K562 (cell line): ENCODE results near the gene RNF224. TPM values are rescaled to one million over a fixed set of nuclear protein-coding genes. Genes with fewer than 3 reads are reported as not detected.

Experiments used
- ATF1 ChIP-seq, 2 experiments: fragments of 450-650 bp in 1 of 2; IDR thresholded peaks; 2 replicates each; pipeline ENCODE4 v1.6.1; 2016; ENCODE audit warnings: missing compliant biosample characterization in 1 of 2, missing genetic modification characterization in 1 of 2
- ETV5 ChIP-seq: sonication (generic); formaldehyde crosslinking; IDR thresholded peaks from 2 replicates; pipeline ENCODE4 v1.4.0; 2020; ENCODE audit warnings: low read depth, mild to moderate bottlenecking, missing genetic modification reagents
- GABPA ChIP-seq: fragments of 200-800 bp; sonication (Bioruptor generic); conservative IDR thresholded peaks from 2 replicates; pipeline ENCODE4 v1.6.1; 2016; ENCODE audit warnings: low read depth, missing genetic modification characterization, missing compliant biosample characterization
- GABPB1 ChIP-seq: sonication (generic); formaldehyde crosslinking; IDR thresholded peaks from 2 replicates; pipeline ENCODE4 v1.8.0; 2022; ENCODE audit warnings: mild to moderate bottlenecking, missing genetic modification reagents
- KDM2B ChIP-seq: fragments of 250-450 bp; sonication (Bioruptor Pico); IDR thresholded peaks from 2 replicates; pipeline ENCODE4 v1.8.0; 2021; ENCODE audit warnings: mild to moderate bottlenecking, moderate library complexity
- KLF13 ChIP-seq: fragments of 450-650 bp; IDR thresholded peaks from 2 replicates; pipeline ENCODE4 v1.6.1; 2016; ENCODE audit warnings: missing genetic modification characterization, low read depth, mild to moderate bottlenecking, missing compliant biosample characterization, moderate library complexity, borderline replicate concordance
- NEUROD1 ChIP-seq: fragments of 150-350 bp; IDR thresholded peaks from 2 replicates; pipeline ENCODE4 v1.6.1; 2014; ENCODE audit warnings: borderline replicate concordance, low read length, low read depth; ENCODE audit not compliant: partially characterized antibody
- NFIC ChIP-seq: fragments of 450-650 bp; IDR thresholded peaks from 2 replicates; pipeline ENCODE4 v1.6.1; 2017; ENCODE audit warnings: mild to moderate bottlenecking, inconsistent platforms
- PHF8 ChIP-seq: fragments of 200-600 bp; sonication (generic); IDR thresholded peaks from 2 replicates; pipeline ENCODE4 v1.6.1; 2012; ENCODE audit warnings: mixed run types, mild to moderate bottlenecking, inconsistent platforms, low read length, moderate library complexity, borderline replicate concordance
- PKNOX1 ChIP-seq: fragments of 450-650 bp; IDR thresholded peaks from 2 replicates; pipeline ENCODE4 v1.6.1; 2016
- PML ChIP-seq: IDR thresholded peaks from 2 replicates; pipeline ENCODE4 v1.6.1; 2012; ENCODE audit warnings: low read length, inconsistent platforms
- POLR2A ChIP-seq: fragments of 450-650 bp; conservative IDR thresholded peaks from 2 replicates; pipeline ENCODE4 v1.6.1; 2016
- RAD51 ChIP-seq: fragments of 450-650 bp; IDR thresholded peaks from 2 replicates; pipeline ENCODE4 v1.7.1; 2016; ENCODE audit warnings: low read depth, mild to moderate bottlenecking, borderline replicate concordance
- SMARCA4 ChIP-seq: fragments of 450-650 bp; IDR thresholded peaks from 2 replicates; pipeline ENCODE4 v1.6.1; 2016
- SOX6 ChIP-seq: fragments of 450-650 bp; IDR thresholded peaks from 2 replicates; pipeline ENCODE4 v1.6.1; 2014; ENCODE audit warnings: mild to moderate bottlenecking
- SP1 ChIP-seq: sonication (generic); formaldehyde crosslinking; IDR thresholded peaks from 2 replicates; pipeline ENCODE4 v1.8.1; 2022; ENCODE audit warnings: mild to moderate bottlenecking, missing genetic modification reagents
- SP2 ChIP-seq: IDR thresholded peaks from 2 replicates; pipeline ENCODE4 v1.6.1; 2011; ENCODE audit warnings: mild to moderate bottlenecking, low read depth, low read length, moderate library complexity; ENCODE audit not compliant: poor library complexity, severe bottlenecking; ENCODE audit errors: extremely low read depth
- SPI1 ChIP-seq: IDR thresholded peaks from 2 replicates; pipeline ENCODE4 v1.6.1; 2011; ENCODE audit warnings: low read depth, low read length, control low read depth, borderline replicate concordance
- SUPT5H ChIP-seq: fragments of 450-650 bp; IDR thresholded peaks from 2 replicates; pipeline ENCODE4 v1.6.1; 2016
- ZEB2 ChIP-seq: fragments of 450-650 bp; IDR thresholded peaks from 2 replicates; pipeline ENCODE4 v1.6.1; 2016
- ZFPM2 ChIP-seq: fragments of 250-450 bp; sonication (Bioruptor Pico); IDR thresholded peaks from 2 replicates; pipeline ENCODE4 v1.5.1; 2022; ENCODE audit warnings: mild to moderate bottlenecking
- ZNF395 ChIP-seq: fragments of 200-800 bp; sonication (Bioruptor generic); IDR thresholded peaks from 2 replicates; pipeline ENCODE4 v1.6.1; 2017; ENCODE audit warnings: missing genetic modification characterization, missing compliant biosample characterization
- ZNF668 ChIP-seq: fragments of 250-450 bp; sonication (Bioruptor Pico); IDR thresholded peaks from 2 replicates; pipeline ENCODE4 v1.8.0; 2022; ENCODE audit warnings: mild to moderate bottlenecking, inconsistent platforms
- polyA plus RNA-seq, 8 experiments: library from polyadenylated mRNA; depleted of rRNA in 4 of 8; stranded (reverse) in 5 of 8; unstranded in 3 of 8; fragments of >200 nt; fragmentation: Nextera tagmentation in 2 of 8; fragmentation: Illumina TruSeq in 1 of 8; extraction: Ambion mirVana in 2 of 8; extraction: Trizol in 1 of 8; gene quantifications; 2 replicates each; pipeline versions ENCODE4 v1.2.1 to v1.2.3, GENCODE V29; 2011 to 2014; ENCODE audit warnings: inconsistent platforms in 1 of 8, missing spikeins in 1 of 8
- total RNA-seq, 7 experiments: library from RNA; depleted of rRNA in 6 of 7; stranded (reverse); fragments of >200 nt in 6 of 7; fragmentation: Illumina TruSeq in 2 of 7; extraction: Trizol in 2 of 7; gene quantifications; 2 replicates each; pipeline versions ENCODE4 v1.2.1 to v1.2.3, GENCODE V29; 2011 to 2021; ENCODE audit warnings: low replicate concordance in 1 of 7
- TF ChIP-seq, protein P1 (sequence below): sonication (generic); formaldehyde crosslinking; IDR thresholded peaks from 2 replicates; pipeline ENCODE4 v1.9.0; 2022; ENCODE audit warnings: mild to moderate bottlenecking, missing genetic modification reagents
- TF ChIP-seq, protein P2 (sequence below), 3 experiments: fragments of 200-800 bp in 1 of 3; sonication (Bioruptor generic) in 1 of 3; sonication (generic) in 1 of 3; formaldehyde crosslinking in 1 of 3; IDR thresholded peaks; 2 replicates each; pipeline versions ENCODE4 v1.6.1 to v1.8.0; 2016 to 2022; ENCODE audit warnings: mild to moderate bottlenecking in 2 of 3, missing compliant biosample characterization in 2 of 3, missing genetic modification characterization in 2 of 3, missing genetic modification reagents in 1 of 3

Gene RNF224
- total and polyA plus RNA-seq, 9 of the 15 experiments (the other 6 are each of a cell fraction or from before 2014, with no cell fraction given), result not detected

DNA sequence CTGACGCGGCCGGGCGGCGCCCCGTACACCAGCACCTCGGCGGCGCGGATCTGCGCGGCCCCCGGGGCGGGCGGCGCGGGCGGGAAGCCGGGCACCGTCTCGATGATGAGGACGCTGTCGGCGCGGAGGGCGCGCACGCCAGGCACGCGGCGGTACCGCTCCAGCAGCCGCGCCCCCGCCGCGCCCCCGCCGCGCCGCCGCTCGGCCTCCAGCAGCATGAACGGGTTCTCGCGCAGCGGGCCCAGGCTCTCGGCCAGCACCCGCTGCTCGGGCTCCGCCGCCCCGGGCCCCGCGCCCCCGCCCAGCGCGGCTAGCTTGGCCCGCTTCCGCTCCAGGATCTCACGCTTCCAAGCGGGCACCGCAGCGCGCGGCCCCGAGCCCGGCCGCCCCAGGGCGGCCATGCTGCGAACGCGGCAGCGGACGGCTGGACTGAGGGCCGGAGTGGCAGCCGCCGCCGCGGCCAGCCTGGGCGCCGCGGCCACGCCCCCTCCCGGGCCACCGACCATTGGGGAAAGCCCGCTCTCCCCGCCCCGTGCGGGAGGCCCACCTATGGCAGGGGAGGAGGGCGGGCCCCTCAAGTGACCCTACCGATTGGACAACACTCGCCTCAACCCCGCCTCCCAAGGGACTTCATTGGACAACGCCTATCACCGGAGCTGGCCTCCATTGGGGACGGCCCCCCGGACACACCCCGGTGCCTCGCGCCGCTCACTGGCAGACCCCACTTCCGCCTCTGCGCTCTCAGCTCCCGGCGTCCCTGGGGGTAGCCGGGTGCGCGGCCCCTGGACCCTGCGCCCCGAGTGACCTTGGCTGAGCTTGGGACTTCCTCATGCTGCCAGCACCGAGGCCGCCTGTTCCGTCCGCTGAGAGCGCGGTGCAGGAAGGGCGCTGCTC, 26.7 kb upstream of the RNF224 start, which contains the start of gene TPRN (continued):
- TF ChIP-seq GABPA (tag) (peak; percentile 84), POLR2A (peak; percentile 88), KDM2B (CRISPR knock-in tag) (peak; percentile 78; the same call in 1 of the 2 replicates), KLF13 (tag) (no peak), PHF8 (peak; percentile 81; the same call in 1 of the 2 replicates), SOX6 (0 out of 2 replicates have a peak, but pooled peaks have one; percentile 14), NEUROD1 (peak; percentile 94), ZEB2 (no peak), RAD51 (no peak), GABPB1 (CRISPR knock-in tag) (peak; percentile 84), SPI1 (peak; percentile 85; the same call in 1 of the 2 replicates), ETV5 (CRISPR knock-in tag) (no peak), PML (peak; percentile 45; the same call in 1 of the 2 replicates), SP2 (peak; percentile 86), SMARCA4 (peak; percentile 22; the same call in 1 of the 2 replicates), NFIC (no peak), ZNF395 (0 out of 2 replicates have a peak, but pooled peaks have one; percentile 38), PKNOX1 (peak; percentile 73), ZNF668 (peak; percentile 26; the same call in 1 of the 2 replicates), ZFPM2 (CRISPR knock-in tag) (peak; percentile 26; the same call in 1 of the 2 replicates), SP1 (CRISPR knock-in tag) (peak; percentile 96), ATF1 (CRISPR knock-in tag; IDR thresholded peaks at IDR 0.05) (no peak), ATF1 (tag; IDR thresholded peaks at IDR 0.05) (peak; percentile 63), SUPT5H (peak; percentile 88)
- TF ChIP-seq, protein P1, sequence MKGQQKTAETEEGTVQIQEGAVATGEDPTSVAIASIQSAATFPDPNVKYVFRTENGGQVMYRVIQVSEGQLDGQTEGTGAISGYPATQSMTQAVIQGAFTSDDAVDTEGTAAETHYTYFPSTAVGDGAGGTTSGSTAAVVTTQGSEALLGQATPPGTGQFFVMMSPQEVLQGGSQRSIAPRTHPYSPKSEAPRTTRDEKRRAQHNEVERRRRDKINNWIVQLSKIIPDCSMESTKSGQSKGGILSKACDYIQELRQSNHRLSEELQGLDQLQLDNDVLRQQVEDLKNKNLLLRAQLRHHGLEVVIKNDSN (CRISPR knock-in tag), result peak; percentile 69
- TF ChIP-seq, protein P2, sequence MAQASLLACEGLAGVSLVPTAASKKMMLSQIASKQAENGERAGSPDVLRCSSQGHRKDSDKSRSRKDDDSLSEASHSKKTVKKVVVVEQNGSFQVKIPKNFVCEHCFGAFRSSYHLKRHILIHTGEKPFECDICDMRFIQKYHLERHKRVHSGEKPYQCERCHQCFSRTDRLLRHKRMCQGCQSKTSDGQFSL (CRISPR knock-in tag; IDR thresholded peaks at IDR 0.05), result no peak
- TF ChIP-seq, protein P2 (tag; IDR thresholded peaks at IDR 0.05), result no peak
